ENCODE measurements around the gene ZNF337.
"Not testable (repeated sequence)": the region's sequence is repeated elsewhere in the genome, so short reads cannot be mapped to it uniquely, and the experiment has no call there.

Gene ZNF337

DNA sequence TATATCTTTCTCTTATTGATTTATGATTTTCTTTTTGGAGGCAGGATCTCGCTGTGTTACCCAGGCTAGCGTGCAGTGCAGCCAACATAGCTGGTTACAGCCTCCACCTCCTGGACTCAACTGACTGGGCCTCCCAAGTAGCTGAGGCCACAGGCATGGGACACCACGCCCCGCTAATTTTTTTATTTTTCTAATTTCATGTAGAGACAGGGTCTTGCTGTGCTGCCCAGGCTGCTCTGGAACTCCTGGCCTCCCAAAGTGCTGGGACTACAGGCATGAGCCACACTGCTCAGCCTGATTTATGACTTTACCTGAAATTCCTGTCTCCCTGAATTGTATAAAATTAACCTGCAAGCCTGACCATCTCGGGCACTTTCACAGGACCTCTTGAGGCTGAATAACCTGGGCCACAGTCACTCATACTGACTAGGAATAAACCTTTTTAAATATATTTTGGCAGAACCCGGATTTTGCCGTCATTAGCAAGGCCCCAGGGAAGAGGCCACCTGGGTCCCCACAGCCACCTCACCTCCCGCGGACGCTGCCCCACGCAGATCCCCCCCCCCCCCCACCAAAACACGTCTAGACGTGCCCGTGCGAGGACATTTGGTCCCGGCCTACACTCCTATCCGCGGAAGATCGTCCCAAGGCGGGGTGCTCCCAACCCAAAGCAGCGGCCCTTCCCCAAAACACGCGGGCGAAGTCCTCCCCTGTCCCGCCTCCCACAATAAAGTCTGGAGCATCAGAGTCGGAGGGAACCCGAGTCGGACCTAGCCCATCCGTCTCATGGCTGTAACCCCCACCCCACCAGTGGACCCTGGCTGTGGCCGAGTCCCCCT is 902 bp downstream of the ZNF337 start:
- no peak for DNase-seq (ENCODE audit: low read depth in 2 of 2)

DNA sequence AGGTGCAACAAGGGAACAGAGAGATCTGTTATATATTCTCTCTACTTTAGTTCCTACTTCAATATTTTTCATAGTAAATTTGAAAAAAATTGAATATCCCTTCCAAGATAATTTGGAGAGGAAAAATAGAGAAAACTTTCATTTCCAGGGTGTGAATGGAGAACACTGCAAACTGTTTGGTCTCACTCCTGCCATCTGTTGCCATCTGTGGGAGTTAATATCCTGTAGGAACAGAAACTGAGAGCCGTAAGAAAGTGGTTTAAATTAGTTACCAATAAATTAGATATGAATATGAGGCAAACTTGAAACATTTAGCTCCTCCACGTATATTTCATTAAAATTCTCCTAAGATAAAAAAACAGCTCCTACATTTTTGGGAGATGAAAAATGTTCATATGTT is 4.2 kb downstream of the ZNF337 start:
- DNase-seq (ENCODE audit: low read depth in 2 of 2), result no peak

DNA sequence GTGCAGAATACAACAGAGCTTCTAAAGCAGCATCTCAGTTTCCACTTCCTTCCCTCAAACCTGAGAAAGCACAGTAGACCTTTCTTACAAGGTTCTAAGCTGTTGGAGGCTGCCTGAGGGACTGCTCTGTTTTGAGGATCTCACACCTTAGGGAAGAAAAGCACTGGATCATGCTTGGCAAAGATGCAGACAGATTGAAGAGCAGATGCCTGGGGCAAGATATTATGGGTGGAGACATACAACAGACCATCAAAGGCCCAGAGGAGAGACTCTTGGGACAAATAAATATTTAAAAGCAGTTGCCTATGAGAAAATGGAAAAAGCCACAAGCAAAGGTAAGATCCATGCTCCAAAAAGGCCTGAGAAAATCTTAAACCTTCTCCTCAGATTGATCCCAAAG is 6.2 kb downstream of the ZNF337 start:
- DNase-seq (ENCODE audit: low read depth in 2 of 2), result no peak

DNA sequence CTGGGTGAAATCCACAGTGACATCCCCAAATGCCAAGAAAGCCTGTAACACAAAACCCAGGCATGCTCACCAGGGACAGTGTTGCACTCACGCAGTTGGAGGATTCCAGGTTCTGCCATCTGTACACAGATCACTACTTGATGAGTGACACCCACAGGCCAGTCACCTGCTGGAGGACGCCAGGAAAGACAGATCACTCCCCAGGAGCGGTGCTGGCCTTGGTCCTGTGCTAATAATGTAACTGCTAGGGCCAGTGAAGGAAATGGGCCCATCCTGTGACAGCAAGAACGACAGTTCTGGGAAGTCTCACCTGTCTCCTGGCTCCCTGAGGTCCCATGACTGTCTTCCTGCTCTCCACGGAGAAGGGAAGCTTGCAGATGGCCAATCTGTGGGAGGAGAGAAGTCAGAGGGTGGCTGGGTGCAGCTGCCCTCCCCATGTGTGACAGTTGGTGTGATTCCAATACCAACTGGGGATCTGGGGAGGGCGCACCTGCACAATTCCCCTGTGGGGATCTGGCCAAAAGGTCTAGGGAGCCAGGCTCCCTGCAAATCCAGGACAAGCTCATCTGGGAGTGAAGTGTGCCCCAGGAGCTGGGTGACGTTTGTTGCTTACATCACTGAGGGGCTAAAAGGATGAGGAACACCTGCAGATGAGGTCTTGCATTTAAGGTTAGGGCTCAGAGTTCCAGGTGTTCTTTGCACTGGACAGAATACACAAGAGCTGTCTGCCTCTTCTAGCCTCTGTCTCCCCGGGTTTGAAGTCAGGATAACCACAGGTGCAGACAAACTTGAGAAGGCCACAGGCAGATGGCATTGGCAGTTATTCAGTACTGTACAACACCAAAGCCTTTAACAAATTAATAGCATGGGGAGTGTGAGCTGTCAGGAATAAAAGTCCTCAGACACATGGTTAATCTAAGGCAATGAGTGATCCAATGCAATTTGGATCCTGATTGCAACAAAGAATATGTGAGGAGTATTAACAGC is 10.3 kb downstream of the ZNF337 start:
- no peak for DNase-seq (ENCODE audit: low read depth in 2 of 2)

DNA sequence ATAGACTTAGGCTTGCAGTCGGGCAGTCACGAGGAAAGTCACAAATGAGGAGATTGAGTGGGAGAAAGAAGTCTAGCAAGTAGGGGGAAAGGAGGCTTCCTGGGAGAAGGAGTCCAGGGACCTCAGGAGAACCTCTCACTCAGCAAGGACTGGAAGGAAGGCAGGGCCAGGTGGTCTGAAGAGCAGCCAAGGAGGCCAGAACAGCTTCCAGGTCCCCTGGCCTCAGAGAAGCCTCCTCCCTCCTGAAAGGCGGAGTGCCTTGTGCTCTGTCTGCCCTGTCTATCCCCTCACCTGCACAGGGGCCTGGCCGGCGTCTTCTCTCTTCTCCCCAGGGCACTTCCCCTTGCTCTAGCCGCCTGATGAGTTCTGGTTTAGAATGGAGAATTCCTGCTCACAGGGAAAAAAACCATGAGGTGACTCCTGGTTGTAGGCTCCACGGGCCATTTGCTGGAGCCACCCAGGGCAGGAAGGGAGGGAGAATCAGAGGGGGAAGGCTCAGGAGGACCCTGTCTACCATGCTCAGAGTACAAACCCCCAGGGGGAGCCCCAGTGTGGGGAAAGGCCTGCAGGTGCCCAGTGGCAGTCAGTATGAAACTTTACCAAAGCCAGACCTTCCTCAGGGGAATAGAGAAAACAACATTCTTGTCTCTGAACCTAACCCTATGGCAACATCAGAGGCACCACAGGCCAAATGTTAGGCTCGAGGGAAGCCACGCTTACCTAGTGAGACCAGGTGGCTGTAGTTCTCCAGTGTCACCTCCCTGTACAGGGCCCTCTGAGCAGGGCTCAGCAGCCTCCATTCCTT is 11.2 kb downstream of the ZNF337 start:
- DNase-seq (ENCODE audit: low read depth in 2 of 2), result no peak

DNA sequence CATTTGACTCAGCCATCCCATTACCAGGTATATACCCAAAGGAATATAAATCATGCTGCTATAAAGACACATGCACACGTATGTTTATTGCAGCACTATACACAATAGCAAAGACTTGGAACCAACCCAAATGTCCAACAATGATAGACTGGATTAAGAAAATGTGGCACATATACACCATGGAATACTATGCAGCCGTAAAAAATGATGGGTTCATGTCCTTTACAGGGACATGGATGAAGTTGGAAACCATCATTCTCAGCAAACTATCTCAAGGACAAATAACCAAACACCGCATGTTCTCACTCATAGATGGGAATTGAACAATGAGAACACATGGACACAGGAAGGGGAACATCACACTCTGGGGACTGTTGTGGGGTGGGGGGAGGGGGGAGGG is 12.8 kb downstream of the ZNF337 start:
- not testable (repeated sequence) for DNase-seq (ENCODE audit: low read depth in 2 of 2)

DNA sequence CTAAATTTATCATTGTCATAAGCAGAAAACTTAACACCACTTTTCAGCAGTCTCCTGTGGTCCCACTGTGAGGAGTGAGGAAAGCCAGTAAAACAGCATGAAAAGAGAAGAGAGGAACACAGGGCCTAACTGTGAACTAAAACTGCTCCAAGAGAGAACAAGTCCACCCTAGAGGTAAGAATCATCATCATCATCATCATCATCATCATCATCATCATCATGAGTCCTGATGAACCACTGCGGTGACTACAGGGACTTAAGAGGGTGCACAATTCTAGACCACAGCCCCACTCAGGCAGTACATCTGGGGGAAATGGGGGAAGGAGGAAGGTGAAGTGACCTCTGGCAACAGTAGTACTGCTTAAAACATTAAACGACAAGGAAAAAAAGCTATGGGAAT is 13.6 kb downstream of the ZNF337 start:
- DNase-seq (ENCODE audit: low read depth in 2 of 2), result no peak

DNA sequence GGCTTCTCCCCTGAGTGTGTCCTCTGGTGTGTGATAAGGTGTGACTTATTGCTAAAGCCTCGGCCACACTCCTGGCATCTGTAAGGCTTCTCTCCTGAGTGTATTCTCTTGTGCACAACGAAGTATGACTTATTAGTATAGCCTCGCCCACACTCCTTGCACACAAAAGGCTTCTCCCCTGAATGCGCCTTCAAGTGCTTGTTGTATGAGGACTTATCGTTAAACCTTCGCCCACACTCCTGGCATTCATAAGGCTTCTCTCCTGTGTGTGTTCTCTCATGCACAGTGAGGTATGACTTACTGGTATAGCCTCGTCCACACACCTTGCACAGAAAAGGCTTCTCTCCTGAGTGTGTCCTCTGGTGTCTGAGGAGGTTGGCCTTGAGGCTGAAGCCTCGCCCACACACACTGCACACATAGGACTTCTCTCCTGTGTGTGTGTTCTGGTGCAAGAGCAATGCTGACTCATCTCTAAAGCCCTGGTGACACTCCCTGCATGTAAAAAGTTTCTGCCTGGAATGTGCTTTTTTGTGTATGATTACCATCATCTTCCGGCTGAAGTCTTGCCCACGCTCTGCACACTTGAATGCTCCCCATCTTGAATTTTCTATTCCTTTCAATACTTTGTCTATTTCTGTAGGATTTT is 20.4 kb downstream of the ZNF337 start:
- DNase-seq (ENCODE audit: low read depth in 2 of 2), result no peak

DNA sequence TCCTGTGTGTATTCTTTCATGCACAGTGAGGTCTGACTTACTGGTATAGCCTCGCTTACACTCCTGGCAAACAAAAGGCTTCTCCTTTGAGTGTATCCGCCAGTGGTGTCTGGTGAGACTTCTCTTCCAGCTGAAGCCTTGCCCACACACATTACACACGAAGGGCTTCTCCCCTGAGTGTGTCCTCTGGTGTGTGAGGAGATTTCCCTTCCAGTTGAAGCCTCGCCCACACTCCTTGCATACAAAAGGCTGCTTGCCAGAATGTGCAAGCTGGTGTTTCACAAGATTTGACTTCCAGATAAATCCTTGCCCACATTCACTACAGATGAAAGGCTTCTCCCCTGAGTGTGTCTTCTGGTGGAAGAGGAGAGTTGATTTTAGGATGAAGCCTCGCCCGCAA is 21.5 kb downstream of the ZNF337 start:
- no peak for DNase-seq (ENCODE audit: low read depth in 2 of 2)

DNA sequence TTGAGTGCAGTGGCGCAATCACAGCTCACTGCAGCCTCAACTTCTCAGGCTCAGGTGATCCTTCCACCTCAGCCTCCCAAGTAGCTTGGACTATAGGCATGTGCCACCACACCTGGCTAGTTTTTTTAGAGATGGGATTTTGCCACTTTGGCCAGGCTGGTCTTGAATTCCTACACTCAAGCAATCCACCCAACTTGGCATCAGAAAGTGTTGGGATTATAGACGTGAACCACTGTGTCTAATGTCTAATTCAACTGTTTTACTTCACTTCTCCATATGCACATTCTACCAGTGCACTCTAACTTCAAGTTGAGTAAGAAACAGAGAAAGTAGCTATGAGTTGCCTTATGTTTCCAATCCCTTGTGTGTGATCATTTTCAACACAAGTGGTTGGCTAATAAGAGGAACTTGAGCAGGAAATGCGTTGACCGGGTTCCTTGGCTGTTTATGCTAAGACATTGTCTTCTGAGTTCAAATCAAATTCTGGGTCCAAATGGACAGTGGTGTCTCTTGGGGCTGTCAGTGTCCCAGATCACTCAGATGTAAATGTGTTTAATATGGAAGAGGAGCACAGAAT is 23.9 kb downstream of the ZNF337 start:
- DNase-seq (ENCODE audit: low read depth in 2 of 2), result no peak

DNA sequence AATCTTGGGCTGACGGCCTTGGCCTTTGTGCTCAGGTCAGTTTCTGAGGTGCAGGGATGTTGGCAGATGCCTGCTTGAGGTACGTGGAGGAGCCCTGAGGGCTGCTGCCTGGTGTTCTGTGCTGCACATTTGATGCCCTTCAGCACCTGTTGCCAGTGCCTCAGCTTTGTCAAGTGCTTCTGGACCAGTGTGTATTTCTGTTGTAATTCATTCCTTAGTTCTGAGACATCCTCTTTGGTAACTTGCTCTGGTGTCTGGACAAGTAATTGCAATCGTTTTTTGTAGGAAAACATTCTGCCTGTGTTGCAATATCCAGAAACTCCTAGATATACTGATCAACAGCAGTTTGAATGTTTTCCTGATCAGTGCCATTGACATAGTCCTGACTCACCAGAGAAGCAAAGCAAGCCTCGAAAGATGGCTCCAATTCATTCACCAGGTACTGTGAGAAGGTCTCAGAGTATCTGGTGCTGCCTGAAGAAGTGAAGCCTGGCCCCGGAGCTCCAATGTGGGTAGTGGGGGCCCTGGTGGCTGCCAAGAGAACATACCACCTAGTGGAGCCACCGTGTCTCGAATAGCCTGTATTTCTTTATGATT is 26.7 kb downstream of the ZNF337 start:
- no peak for DNase-seq (ENCODE audit: low read depth in 2 of 2)

DNA sequence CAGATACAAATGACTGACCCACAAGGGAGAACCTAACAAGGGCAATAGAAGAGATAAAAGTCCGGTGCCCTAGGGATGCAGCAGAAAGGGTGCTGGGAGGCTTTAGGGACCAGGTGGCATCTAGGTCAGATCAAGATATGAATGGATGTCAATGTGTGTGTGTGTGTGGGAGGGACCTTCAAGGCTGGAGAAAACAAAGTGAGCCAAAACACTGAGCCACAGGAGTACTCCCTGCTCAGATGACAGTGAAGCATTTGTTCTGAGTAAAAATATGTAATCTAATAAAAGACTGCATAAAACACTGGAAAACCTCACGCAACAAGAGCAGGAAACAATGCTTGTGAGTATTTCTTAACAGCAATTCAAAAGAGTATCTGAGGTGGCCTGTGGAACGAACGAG is 28.2 kb downstream of the ZNF337 start:
- no peak for DNase-seq (ENCODE audit: low read depth in 2 of 2)

DNA sequence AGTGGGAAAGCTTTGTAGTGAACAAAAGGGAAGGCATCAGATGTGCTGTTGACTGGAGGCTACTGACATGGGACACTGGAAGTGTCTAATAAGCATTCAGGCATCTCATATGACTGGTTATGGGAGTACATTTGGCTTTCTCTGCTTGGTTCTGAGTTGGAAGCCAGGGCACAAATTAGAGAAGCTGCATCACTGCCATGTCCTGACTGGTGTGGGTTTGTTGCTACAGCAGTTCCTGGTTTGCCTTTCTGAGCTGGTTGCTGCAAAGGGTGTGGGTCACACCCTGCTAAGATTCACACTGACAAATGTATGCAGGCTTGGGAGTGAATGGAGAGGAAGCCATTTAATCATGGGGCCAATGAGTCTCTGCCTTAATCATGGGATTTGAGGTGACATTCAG is 36.7 kb downstream of the ZNF337 start:
- no peak for DNase-seq (ENCODE audit: low read depth in 2 of 2)

DNA sequence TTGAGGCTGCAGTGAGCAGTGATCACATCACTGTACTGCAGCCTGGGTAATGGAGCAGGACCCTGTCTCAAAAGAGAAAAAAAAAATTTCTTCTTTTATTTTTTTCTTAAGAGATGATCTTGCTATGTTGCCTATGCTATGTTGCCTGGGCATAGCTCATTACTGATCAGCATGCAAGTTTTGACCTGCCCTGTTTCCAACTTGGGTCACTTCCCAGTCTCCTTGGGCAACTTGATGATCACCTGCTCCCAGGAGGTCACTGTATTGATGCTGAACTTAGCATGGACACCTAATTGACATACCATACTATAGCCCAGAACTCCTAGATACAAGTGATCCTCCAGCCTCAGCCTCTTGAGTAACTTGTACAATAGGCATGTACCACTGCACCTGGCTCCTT is 42.2 kb downstream of the ZNF337 start:
- no peak for DNase-seq (ENCODE audit: low read depth in 2 of 2)

DNA sequence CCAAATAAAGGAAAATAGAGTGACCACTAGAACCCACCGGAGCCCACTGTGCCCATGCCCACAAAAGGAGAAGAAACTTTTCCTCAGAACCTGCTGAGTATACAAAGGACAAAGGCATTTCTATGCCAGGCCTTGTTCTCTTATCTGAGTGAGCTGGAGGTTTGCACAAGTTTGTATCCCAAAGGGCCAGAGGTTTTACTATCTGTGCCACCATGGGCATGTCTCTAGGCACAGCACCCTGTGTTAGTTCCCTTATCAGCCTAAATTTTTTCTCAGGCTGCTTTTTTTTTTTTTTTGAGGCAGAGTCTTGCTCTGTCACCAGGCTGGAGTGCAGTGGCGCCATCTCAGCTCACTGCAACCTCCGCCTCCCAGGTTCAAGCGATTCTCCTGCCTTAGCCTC is 43.8 kb downstream of the ZNF337 start:
- not testable (repeated sequence) for DNase-seq (ENCODE audit: low read depth in 2 of 2)

DNA sequence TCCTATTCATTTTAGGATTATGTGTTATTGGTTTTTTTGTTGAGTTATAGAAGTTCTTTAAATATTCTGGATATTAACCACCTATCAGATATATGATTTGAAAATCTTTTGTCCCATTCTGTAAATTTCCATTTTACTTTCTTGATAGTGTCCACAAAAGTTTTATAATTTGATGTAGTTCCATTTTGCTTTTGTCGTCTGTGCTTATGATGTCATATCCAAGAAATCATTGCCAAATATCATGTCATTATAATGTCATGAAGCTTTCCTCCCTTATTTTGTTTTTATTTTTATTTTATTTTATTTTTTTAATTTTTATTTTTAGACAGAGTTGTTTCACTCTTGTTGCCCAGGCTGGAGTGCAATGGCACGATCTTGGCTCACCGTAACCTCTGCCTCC is 51.8 kb downstream of the ZNF337 start:
- DNase-seq (ENCODE audit: low read depth in 2 of 2), result no peak

DNA sequence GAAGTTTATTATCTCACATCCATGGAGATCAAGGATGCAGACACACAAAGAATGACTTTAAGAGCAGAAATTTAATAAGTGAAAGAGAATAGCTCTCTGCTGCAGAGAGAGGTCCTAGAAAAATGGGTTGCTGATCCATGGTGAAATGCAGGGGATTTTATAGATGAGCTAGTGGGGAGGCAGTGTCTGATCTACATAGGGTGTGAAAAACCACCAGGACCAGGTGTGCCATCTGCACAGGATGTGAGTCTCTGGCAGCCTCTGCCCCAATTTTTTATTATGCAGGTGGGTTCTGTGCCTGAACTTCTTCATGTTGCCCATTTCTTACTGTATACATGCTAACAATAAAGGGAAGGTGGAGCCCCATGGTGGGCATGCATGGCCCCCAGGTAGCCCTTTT is 52.9 kb downstream of the ZNF337 start:
- no peak for DNase-seq (ENCODE audit: low read depth in 2 of 2)

DNA sequence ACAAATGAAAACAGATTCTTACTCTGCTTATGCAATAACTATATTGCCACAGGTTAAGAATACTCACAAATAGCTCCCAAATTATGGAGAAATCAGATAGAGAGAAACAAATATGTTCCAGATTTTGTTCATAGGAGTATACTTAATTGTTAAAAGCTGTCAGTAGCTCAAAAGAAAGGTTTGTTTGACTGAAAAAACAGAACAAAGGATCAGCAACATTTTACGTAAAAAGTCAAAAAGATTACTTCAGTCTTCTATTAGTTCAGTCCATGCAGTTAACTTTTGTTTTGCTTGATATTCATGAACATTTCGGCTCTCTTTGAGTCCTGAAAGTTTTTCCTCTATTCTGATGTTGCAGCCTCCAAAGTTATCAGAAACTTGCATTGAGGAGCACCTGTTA is 59.4 kb downstream of the ZNF337 start:
- no peak for DNase-seq (ENCODE audit: low read depth in 2 of 2)

DNA sequence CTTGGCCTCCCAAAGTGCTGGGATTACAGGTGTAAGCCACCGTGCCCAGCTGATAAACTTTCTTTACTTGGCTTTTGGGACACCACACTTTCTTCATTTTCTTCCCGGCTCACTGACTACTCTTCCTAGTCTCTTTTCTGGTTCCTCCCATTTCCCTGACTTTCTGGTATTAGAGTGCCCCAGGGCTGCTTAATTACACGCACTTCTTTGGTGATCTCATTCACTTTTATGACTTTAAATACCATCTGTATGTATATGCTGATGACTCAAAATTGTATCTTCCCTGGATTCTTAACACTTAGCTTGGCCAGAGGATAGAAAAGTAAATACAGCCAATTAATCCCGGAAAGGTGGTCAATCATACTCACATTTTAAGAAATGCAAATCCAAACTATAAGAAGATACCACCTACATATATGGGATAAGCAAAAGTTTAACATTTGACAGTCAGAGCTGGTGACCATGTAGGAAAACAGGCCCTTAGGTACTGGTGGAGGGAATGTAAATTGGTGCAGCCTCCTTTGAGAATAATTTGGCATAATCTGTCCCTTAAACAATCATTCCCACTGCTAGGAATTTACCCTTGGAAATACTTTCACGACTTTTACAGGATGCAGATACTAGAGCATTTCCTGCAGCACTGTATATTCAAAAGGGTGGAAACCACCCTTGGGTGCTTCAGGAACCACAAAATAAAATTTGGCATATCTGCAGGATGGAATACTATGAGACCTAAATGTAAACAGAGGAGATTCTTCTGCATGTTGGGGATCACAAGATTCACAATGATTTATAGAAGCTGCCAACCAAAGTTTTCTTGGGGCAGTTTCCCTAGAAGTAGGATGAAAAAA is 63.5 kb downstream of the ZNF337 start:
- no peak for DNase-seq (ENCODE audit: low read depth in 2 of 2)

DNA sequence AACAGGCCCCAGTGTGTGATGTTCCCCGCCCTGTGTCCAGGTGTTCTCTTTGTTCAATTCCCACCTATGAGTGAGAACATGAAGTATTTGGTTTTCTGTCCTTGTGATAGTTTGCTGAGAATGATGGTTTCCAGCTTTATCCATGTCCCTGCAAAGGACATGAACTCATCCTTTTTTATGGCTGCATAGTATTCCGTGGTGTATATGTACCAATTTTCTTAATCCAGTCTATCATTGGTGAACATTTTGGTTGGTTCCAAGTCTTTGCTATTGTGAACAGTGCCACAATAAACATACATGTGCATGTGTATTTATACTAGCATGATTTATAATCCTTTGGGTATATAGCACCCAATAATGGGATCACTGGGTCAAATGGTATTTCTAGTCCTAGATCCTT is 66.0 kb downstream of the ZNF337 start:
- not testable (repeated sequence) for DNase-seq (ENCODE audit: low read depth in 2 of 2)

Measured in stimulated activated CD8-positive, alpha-beta memory T cell treated with anti-CD3 and anti-CD28 coated beads, Interleukin-15, amount 100 ng/mL, for 48 hours (primary cell).